Upper lobe of left lung (tissue), 6 donors: ENCODE measurements around the gene ERP29. TPM values are rescaled to one million over a fixed set of nuclear protein-coding genes. Genes with fewer than 3 reads are reported as not detected.

Experiments used
- ATAC-seq, 2 donors: fragments of 200-7000 bp; cut with Tn5 transposase; one replicate each; pipeline ENCODE4 v1.9.1; 2022; ENCODE audit warnings: mild to moderate bottlenecking in 2 of 2, moderate library complexity in 2 of 2; ENCODE audit not compliant: low FRiP score in 2 of 2
- DNase-seq, 2 donors: peaks; one replicate each; pipeline ENCODE4 v3.0.0-alpha.2; 2019 to 2020
- H3K27ac ChIP-seq, 4 donors: fragments of 200-600 bp; sonication (generic); one replicate each; pipeline ENCODE4 v1.5.1; 2016 to 2019
- H3K27me3 ChIP-seq, 4 donors: fragments of 200-600 bp; sonication (generic); one replicate each; pipeline ENCODE4 v1.5.1; 2017 to 2019
- H3K36me3 ChIP-seq, 4 donors: fragments of 200-600 bp; sonication (generic); one replicate each; pipeline ENCODE4 v1.5.1; 2016 to 2019
- H3K4me1 ChIP-seq, 4 donors: fragments of 200-600 bp; sonication (generic); one replicate each; pipeline ENCODE4 v1.5.1; 2018 to 2019
- H3K4me3 ChIP-seq, 4 donors: fragments of 200-600 bp; sonication (generic); one replicate each; pipeline ENCODE4 v1.5.1; 2017 to 2019; ENCODE audit warnings: mild to moderate bottlenecking in 2 of 4, moderate library complexity in 1 of 4
- H3K9me3 ChIP-seq, 4 donors: fragments of 200-600 bp; sonication (generic); one replicate each; pipeline ENCODE4 v1.5.1; 2018 to 2019
- EP300 ChIP-seq, 4 donors: sonication (generic); formaldehyde crosslinking; IDR thresholded peaks; one replicate each; pipeline ENCODE4 v1.5.1; 2017; ENCODE audit warnings: antibody characterized with exemption in 4 of 4, control low read depth in 2 of 4
- POLR2A ChIP-seq, 4 donors: fragments of 450-650 bp; IDR thresholded peaks; one replicate each; pipeline ENCODE4 v1.5.1; 2016 to 2017; ENCODE audit warnings: antibody characterized with exemption in 4 of 4, mild to moderate bottlenecking in 2 of 4
- POLR2AphosphoS5 ChIP-seq, 2 donors: sonication (generic); formaldehyde crosslinking; IDR thresholded peaks; one replicate each; pipeline ENCODE4 v1.5.1; 2017; ENCODE audit warnings: antibody characterized with exemption in 2 of 2
- WGBS, 2 donors: methylation state at CpG; one replicate each; pipeline ENCODE4 v1.1.5; 2017 to 2018; 5-methylcytosine and 5-hydroxymethylcytosine counted together
- total RNA-seq, 6 donors: library from RNA; depleted of rRNA in 4 of 6; stranded (reverse); fragments of >200 nt in 4 of 6; gene quantifications; one replicate each; pipeline versions ENCODE4 v1.1.0 to v1.2.1, GENCODE V29; 2016 to 2021
- TF ChIP-seq, protein P1 (sequence below), 6 experiments: fragments of 450-650 bp in 4 of 6; fragments of 200-600 bp in 2 of 6; sonication (generic) in 2 of 6; IDR thresholded peaks; one replicate each; pipeline ENCODE4 v1.5.1; 2016 to 2019; ENCODE audit warnings: antibody characterized with exemption in 6 of 6
- donor health status: DM: no; HTN: no; CAD: no; lungs with moderate emphysema.
- donor health status: DM: no; HTN: yes; CAD: no; lungs with severe emphysema.

The ERP29 gene
- total RNA-seq, 6 donors from 2014 or later = 32.5 to 149 (median 72.2) TPM

DNA sequence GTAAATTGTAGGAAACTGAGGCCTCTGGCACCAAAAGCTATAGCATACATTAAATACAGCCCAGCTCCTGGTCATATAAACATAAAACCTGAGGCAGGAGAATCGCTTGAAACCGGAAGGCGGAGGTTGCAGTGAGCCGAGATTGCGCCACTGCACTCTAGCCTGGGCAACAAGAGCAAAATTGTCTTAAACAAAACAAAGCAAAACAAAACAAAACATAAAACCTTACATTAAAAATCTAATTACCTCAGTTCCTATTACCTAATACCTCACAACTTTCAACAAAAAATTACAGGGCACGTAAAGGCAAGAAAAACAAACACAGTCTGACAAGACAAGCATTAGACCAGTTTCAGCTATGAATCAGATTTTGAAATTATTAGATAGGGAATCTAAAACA lies 36.9 kb upstream of the ERP29 start:
- Histone ChIP-seq H3K4me1 (peaks cover 0 to 7% (median 0%) of the 10 kb centered on the region in 4 donors), H3K4me3 (no peak overlapping the region), H3K27ac (no peak overlapping the region), H3K27me3 (no peaks in the 10 kb centered on the region), H3K9me3 (peaks cover 0 to 1% (median under 1%) of the 10 kb centered on the region in 4 donors), H3K36me3 (no peaks in the 10 kb centered on the region)
- ATAC-seq = no peak
- 91% methylated on average over 6 of the region's 6 CpGs for WGBS, 2 donors
- DNase-seq = no peak
- TF ChIP-seq, protein P1, sequence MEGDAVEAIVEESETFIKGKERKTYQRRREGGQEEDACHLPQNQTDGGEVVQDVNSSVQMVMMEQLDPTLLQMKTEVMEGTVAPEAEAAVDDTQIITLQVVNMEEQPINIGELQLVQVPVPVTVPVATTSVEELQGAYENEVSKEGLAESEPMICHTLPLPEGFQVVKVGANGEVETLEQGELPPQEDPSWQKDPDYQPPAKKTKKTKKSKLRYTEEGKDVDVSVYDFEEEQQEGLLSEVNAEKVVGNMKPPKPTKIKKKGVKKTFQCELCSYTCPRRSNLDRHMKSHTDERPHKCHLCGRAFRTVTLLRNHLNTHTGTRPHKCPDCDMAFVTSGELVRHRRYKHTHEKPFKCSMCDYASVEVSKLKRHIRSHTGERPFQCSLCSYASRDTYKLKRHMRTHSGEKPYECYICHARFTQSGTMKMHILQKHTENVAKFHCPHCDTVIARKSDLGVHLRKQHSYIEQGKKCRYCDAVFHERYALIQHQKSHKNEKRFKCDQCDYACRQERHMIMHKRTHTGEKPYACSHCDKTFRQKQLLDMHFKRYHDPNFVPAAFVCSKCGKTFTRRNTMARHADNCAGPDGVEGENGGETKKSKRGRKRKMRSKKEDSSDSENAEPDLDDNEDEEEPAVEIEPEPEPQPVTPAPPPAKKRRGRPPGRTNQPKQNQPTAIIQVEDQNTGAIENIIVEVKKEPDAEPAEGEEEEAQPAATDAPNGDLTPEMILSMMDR (IDR thresholded peaks at IDR 0.05) = no peak
- TF ChIP-seq POLR2A (IDR thresholded peaks at IDR 0.05) = no peak
- TF ChIP-seq EP300 (IDR thresholded peaks at IDR 0.05) = no peak
- TF ChIP-seq POLR2AphosphoS5 (IDR thresholded peaks at IDR 0.05) = no peak

DNA sequence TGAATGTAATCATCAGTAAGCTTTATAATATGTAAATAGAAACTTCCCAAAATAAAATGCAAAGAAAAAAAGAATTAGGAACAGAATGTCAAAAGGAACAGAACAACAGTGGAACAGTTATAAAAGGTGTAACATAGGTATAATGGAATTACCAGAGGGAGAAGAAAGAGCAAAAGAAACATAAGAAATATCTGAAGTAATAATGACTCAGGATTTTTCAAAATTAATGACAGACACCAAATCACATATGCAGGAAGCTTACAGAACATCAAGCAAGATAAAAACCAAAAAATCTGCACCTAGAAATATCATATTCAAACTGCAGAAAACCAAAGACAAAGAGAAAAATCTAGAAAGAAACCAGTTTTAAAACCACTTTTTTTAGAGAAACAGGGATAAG lies 36.4 kb upstream of the ERP29 start:
- H3K4me3 ChIP-seq = no peak overlapping the region
- no peaks in the 10 kb centered on the region for H3K27me3 ChIP-seq
- peaks cover 0 to 7% (median 0%) of the 10 kb centered on the region in 4 donors for H3K4me1 ChIP-seq
- DNase-seq = no peak
- TF ChIP-seq EP300 (IDR thresholded peaks at IDR 0.05) (no peak), POLR2AphosphoS5 (IDR thresholded peaks at IDR 0.05) (no peak), POLR2A (IDR thresholded peaks at IDR 0.05) (no peak)
- TF ChIP-seq, protein P1 (IDR thresholded peaks at IDR 0.05) = no peak
- no peak overlapping the region for H3K27ac ChIP-seq
- no peak for ATAC-seq
- no peaks in the 10 kb centered on the region for H3K9me3 ChIP-seq
- H3K36me3 ChIP-seq = no peaks in the 10 kb centered on the region

DNA sequence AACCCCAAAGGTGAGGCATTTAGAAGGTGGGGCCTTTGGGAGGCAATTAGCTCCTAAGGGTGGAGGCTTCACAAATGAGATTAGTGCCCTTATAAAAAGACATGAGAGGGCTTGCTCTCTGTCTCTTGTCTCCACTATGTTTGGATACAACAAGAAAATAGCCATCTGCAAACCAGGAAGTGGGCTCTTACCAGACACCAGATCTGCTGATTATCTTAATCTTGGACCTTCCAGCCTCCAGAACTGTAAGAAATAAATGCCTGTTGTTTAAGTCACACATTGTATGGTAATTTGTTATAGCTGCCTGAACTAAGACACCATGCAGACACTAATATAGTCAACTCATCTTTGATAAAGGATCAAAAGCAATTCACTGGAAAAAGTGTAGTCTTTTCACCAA lies 34.7 kb upstream of the ERP29 start:
- Histone ChIP-seq H3K36me3 (no peaks in the 10 kb centered on the region), H3K4me3 (no peak overlapping the region), H3K4me1 (peaks cover 0 to 7% (median 0%) of the 10 kb centered on the region in 4 donors), H3K9me3 (no peaks in the 10 kb centered on the region), H3K27ac (no peak overlapping the region), H3K27me3 (no peaks in the 10 kb centered on the region)
- DNase-seq = no peak
- TF ChIP-seq, protein P1 (IDR thresholded peaks at IDR 0.05) = no peak
- no peak for TF ChIP-seq EP300 (IDR thresholded peaks at IDR 0.05)
- TF ChIP-seq POLR2AphosphoS5 (IDR thresholded peaks at IDR 0.05) = no peak
- TF ChIP-seq POLR2A (IDR thresholded peaks at IDR 0.05) = no peak
- no peak for ATAC-seq

DNA sequence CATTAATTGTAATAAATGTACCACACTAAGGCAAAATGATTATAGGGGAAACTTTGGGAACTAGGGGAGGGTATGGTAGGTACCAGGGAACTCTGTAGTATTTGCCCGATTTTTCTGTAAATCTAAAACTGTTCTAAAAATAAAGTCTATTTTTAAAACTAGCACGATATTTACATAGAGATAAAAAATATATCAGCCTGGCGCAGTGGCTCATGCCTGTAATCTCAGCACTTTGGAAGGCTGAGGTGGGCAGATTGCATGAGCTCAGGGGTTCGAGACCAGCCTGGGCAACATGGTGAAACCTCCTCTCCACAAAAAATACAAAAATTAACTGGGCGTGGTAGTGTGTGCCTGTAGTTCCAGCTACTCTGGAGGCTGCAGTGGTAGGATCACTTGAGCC lies 32.6 kb upstream of the ERP29 start:
- H3K27ac ChIP-seq = no peak overlapping the region
- 85 to 95% methylated on average over 5 of the region's 5 CpGs for WGBS, 2 donors
- peaks cover 0 to 7% (median 0%) of the 10 kb centered on the region in 4 donors for H3K4me1 ChIP-seq
- H3K9me3 ChIP-seq = no peaks in the 10 kb centered on the region
- no peaks in the 10 kb centered on the region for H3K27me3 ChIP-seq
- DNase-seq (no peak), ATAC-seq (no peak)
- TF ChIP-seq POLR2A (IDR thresholded peaks at IDR 0.05) = no peak
- TF ChIP-seq POLR2AphosphoS5 (IDR thresholded peaks at IDR 0.05) = no peak
- TF ChIP-seq, protein P1 (IDR thresholded peaks at IDR 0.05) = no peak
- TF ChIP-seq EP300 (IDR thresholded peaks at IDR 0.05) = no peak
- no peaks in the 10 kb centered on the region for H3K36me3 ChIP-seq
- no peak overlapping the region for H3K4me3 ChIP-seq

DNA sequence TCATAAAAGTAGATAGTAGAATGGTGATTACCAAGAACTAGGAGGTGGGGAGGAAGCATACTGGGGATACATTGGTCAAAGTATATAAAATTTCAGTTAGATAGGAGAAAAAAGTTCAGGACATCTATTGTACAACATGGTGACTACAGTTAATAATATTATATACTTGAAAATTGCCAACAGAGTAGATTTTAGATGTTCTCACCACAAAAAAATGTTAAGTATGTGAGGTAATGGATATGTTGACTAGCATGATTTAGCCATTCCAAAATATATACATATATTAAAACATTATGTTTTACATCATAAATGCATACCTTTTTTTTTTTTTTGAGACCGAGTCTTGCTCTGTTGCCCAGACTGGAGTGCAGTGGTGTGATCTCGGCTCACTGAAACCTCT lies 31.2 kb upstream of the ERP29 start:
- no peaks in the 10 kb centered on the region for H3K9me3 ChIP-seq
- 68 to 76% methylated on average over 2 of the region's 2 CpGs for WGBS, 2 donors
- no peak for TF ChIP-seq EP300 (IDR thresholded peaks at IDR 0.05)
- no peak for TF ChIP-seq POLR2A (IDR thresholded peaks at IDR 0.05)
- TF ChIP-seq POLR2AphosphoS5 (IDR thresholded peaks at IDR 0.05) = no peak
- TF ChIP-seq, protein P1 (IDR thresholded peaks at IDR 0.05) = no peak
- no peak overlapping the region for H3K27ac ChIP-seq
- ATAC-seq (no peak), DNase-seq (no peak)
- no peaks in the 10 kb centered on the region for H3K27me3 ChIP-seq
- H3K4me3 ChIP-seq = no peak overlapping the region
- no peaks in the 10 kb centered on the region for H3K36me3 ChIP-seq
- no peaks in the 10 kb centered on the region for H3K4me1 ChIP-seq
